Loucy (cell line): ENCODE results near the gene ACTR3C.

Experiments used
- CTCF ChIP-seq: fragments of 200-600 bp; sonication (generic); conservative IDR thresholded peaks from 2 replicates; pipeline ENCODE4 v1.5.1; 2014; ENCODE audit warnings: mild to moderate bottlenecking, antibody characterized with exemption, low read length
- EZH2phosphoT487 ChIP-seq: fragments of 200-600 bp; IDR thresholded peaks from 2 replicates; pipeline ENCODE4 v1.6.1; 2018; ENCODE audit warnings: antibody characterized with exemption, mild to moderate bottlenecking, moderate library complexity, borderline replicate concordance

- TF ChIP-seq CTCF (no peak), EZH2phosphoT487 (no peak)
Measured at GRCh38 chr7:150365194-150365593, 41.8 kb upstream of the ACTR3C start.
